Measurements from ENCODE around the gene CPNE4.

CPNE4 gene

DNA sequence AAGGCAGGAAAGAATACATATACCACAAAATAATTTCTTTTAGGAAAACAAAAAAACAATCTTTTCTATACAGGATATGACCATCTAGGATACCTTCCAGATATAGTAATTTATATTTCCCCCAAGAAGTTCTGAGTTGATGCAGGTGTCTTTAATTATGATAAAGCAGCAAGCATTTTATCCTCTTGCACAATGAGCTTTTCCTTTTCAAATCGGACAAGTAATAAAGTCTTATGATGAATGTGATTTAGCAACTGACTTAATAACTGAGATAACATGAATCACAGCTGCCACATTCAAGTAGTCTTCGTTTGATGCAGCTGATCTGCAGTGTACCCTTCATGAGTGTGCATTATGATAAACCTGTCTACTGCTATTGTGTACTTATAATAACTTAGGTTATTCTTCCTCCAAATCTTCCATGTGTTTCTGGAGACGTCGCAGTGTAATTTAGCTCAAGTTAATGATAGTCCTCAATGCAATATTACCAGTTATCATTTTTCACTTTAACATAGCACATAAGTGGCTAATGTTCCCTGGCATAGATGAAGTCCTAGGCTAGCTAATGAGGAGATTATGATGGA, 271.7 kb downstream of the CPNE4 start:
- H3K27ac ChIP-seq, result no peak overlapping the region
- TF ChIP-seq, protein P1, sequence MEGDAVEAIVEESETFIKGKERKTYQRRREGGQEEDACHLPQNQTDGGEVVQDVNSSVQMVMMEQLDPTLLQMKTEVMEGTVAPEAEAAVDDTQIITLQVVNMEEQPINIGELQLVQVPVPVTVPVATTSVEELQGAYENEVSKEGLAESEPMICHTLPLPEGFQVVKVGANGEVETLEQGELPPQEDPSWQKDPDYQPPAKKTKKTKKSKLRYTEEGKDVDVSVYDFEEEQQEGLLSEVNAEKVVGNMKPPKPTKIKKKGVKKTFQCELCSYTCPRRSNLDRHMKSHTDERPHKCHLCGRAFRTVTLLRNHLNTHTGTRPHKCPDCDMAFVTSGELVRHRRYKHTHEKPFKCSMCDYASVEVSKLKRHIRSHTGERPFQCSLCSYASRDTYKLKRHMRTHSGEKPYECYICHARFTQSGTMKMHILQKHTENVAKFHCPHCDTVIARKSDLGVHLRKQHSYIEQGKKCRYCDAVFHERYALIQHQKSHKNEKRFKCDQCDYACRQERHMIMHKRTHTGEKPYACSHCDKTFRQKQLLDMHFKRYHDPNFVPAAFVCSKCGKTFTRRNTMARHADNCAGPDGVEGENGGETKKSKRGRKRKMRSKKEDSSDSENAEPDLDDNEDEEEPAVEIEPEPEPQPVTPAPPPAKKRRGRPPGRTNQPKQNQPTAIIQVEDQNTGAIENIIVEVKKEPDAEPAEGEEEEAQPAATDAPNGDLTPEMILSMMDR (conservative IDR thresholded peaks at IDR 0.05), result no peak
- no peak for TF ChIP-seq ZFX (IDR thresholded peaks at IDR 0.05)

DNA sequence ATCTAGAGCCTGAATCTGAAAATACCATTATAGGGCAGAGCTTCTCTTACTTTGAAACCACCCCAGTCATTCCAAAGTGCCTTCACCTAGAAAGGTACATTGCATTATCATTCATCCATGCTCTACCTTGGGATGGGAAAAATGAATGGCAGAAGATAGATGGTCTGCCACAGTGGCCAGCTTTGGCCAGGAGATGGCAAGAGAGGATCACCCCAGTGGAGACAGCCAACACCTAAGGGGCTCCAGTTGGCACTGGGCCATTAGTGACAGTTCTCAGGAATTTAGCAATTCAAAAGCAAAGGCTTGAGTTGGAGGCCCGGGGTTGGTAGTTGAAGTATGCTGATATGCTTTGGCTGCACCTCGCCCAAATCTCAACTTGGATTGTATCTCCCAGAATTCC, 278.4 kb downstream of the CPNE4 start:
- H3K27ac ChIP-seq, result no peak overlapping the region
- no peak for TF ChIP-seq ZFX (IDR thresholded peaks at IDR 0.05)
- TF ChIP-seq, protein P1 (conservative IDR thresholded peaks at IDR 0.05), result no peak

DNA sequence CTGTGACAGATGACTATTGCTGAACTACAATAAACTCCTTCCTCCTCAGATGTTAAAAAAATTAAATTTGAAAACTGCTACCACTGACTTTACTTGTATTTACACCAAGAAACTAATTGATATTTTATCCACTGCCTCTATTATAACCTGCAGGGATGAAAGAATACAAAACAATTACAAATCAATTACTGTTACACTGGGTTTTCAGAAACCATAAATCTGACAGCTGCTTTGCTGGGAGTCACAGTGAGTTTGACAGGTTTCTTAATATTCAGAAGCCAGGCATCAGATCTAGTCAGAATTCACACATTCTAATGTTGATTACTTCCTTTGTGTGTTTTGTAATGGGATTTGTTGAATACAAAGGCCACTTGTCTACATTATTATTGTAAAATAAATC, 279.4 kb downstream of the CPNE4 start:
- TF ChIP-seq ZFX (IDR thresholded peaks at IDR 0.05), result no peak
- TF ChIP-seq, protein P1 (conservative IDR thresholded peaks at IDR 0.05), result no peak

DNA sequence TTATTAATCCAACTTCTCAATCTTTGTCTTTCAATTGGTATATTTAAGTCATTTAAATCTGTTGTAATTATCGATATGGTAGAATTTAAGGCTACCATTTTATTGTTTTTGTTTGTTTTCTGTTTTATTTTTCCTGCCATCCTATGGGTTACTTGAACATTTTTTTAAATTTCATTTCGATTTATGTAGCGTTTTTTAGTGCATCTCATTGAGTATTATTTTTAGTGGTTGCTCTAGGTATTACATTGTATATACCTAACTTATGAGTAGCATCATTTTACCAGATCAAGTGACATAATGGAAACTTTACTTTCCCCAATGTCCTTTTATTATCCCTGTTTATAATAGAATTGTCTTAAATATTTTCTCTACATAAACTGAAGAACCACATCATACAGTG, 284.6 kb downstream of the CPNE4 start:
- H3K27ac ChIP-seq, result no peak overlapping the region
- TF ChIP-seq, protein P1 (conservative IDR thresholded peaks at IDR 0.05), result no peak; the same call in 1 of the 2 replicates
- no peak for TF ChIP-seq ZFX (IDR thresholded peaks at IDR 0.05)

More for the DNA sequence above, 279.4 kb downstream of the CPNE4 start:
- no peak overlapping the region for H3K27ac ChIP-seq

DNA sequence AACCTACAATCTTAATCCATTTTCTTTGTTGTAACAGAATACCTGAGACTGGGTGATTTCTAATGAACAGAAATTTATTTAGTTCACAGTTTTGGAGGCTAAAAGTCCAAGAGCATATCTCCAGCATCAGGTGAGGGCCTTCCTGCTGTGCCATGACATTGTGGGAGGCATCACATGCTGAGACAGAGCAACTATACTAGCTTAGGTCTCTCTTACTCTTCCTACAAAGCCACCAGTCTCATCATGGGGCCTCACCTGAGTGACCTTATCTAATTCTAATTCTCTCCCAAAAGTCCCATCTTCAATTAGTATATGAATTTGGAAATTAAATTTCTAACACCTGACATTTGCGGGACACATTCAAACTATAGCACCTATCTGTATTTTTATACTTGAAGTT, 285.0 kb downstream of the CPNE4 start:
- TF ChIP-seq, protein P1 (conservative IDR thresholded peaks at IDR 0.05), result no peak
- TF ChIP-seq ZFX (IDR thresholded peaks at IDR 0.05), result no peak
- no peak overlapping the region for H3K27ac ChIP-seq

DNA sequence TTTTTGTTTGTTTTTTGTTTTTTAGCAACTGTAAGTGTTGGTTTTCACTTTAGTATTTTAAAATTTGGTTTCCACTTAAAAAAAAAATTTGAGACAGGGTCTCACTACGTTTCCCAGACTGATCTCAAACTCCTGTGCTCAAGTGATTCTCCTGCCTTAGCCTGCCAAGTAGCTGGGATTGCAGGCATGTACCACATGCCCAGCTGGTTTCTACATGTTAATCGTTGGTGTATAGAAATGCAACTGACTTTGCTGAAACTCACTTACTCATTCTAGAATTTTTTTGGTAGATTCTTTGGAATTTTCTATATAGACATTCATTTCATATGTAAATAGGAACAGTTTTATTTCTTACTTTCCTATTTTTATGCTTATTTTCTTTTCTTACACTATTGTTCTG, 287.3 kb downstream of the CPNE4 start:
- no peak for TF ChIP-seq ZFX (IDR thresholded peaks at IDR 0.05)
- TF ChIP-seq, protein P1 (conservative IDR thresholded peaks at IDR 0.05), result no peak
- H3K27ac ChIP-seq, result no peak overlapping the region

DNA sequence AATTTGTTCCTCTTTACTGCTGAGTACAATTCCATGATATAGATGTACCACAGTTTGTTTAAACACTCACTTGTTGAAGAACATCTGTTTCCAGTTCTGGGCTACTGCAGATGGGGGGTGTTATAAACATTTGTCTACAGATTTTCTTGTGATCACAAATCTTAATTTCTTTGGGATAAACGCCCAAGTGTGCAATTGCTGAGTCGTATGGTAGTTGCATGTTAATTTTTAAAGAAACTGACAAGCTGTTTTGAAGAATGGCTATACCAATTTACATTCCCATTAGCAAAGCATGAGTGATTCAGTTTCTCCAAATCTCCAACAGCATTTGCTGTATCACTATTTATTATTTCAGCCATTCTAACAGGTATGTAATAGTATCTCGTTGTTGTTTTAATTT, 290.0 kb downstream of the CPNE4 start:
- H3K27ac ChIP-seq, result no peak overlapping the region
- TF ChIP-seq, protein P1 (conservative IDR thresholded peaks at IDR 0.05), result no peak
- TF ChIP-seq ZFX (IDR thresholded peaks at IDR 0.05), result no peak
